C4-2B (cell line): Measurements from ENCODE around the gene TLR7.
A peak's percentile ranks its signal among the peaks of the same experiment; 100 is the strongest.

Experiments used
- H3K27ac ChIP-seq: fragments of 450-650 bp; 2 replicates; pipeline ENCODE4 v1.5.1; 2017
- ZFX ChIP-seq: fragments of 450-650 bp; IDR thresholded peaks from 2 replicates; pipeline ENCODE4 v1.6.1; 2017
- TF ChIP-seq, protein P1 (sequence below): fragments of 450-650 bp; conservative IDR thresholded peaks from 2 replicates; pipeline ENCODE4 v1.5.1; 2017; ENCODE audit warnings: mild to moderate bottlenecking

Gene TLR7

DNA sequence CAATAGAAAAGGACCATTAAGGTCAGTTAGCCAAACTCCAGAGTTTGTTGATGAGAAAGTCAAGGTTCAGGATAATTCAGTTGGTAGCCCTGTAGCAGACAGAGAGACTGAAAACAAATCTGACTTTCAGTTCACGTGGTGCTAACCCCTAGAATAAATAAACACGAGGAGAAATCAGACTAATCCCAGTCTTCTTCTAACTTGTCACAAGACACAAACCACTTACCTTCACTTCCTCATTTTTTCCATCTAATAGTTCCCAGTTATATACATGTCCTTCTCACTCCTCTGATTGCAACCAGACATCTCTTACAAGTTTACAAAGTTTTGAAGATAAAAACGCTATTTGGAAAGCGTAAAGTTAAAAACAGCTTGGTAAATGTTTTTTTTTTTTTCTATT is 7.7 kb downstream of the TLR7 start:
- no peak overlapping the region for H3K27ac ChIP-seq
- no peak for TF ChIP-seq ZFX

DNA sequence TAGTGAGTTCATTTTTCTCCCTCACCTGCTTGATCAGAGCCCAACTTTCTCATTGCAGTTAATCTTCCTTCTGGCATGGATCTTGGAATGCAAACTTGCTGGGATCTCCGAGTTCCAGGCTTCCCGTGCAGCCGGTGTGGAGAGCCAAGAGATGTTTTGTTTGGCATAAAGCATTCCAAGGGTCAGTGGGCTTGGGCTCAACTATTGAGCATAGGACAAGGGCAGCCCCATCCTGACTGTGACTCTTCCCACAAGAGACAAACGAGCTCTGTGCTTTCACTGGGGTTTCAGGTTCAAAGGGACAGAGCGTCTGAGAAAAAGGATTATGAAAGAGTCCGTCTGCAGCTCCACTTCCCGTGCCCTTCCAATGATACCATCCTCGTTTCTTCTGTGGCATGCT is 10.5 kb downstream of the TLR7 start:
- H3K27ac ChIP-seq, result peak overlapping the region; percentile 62
- TF ChIP-seq, protein P1, sequence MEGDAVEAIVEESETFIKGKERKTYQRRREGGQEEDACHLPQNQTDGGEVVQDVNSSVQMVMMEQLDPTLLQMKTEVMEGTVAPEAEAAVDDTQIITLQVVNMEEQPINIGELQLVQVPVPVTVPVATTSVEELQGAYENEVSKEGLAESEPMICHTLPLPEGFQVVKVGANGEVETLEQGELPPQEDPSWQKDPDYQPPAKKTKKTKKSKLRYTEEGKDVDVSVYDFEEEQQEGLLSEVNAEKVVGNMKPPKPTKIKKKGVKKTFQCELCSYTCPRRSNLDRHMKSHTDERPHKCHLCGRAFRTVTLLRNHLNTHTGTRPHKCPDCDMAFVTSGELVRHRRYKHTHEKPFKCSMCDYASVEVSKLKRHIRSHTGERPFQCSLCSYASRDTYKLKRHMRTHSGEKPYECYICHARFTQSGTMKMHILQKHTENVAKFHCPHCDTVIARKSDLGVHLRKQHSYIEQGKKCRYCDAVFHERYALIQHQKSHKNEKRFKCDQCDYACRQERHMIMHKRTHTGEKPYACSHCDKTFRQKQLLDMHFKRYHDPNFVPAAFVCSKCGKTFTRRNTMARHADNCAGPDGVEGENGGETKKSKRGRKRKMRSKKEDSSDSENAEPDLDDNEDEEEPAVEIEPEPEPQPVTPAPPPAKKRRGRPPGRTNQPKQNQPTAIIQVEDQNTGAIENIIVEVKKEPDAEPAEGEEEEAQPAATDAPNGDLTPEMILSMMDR, result no peak
- TF ChIP-seq ZFX, result no peak

DNA sequence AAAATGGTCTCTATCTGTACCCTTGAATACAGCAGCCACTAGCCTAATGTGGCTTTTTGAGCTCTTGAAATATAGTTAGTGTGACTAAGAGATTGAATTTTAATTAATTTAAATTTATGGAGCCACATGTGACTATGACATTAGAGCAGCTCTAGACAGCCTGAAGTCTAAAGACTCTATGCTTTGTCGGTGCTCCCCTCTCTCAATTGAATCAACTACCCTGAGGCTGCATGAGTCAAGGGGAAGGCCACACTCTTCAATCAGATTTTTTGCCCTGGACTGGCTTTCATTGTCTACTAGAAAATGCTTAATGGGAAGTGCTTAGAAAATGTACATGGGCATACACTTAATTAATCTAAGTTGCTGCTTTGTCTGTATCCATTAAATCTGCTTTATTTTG is 11.7 kb downstream of the TLR7 start:
- H3K27ac ChIP-seq, result no peak overlapping the region

DNA sequence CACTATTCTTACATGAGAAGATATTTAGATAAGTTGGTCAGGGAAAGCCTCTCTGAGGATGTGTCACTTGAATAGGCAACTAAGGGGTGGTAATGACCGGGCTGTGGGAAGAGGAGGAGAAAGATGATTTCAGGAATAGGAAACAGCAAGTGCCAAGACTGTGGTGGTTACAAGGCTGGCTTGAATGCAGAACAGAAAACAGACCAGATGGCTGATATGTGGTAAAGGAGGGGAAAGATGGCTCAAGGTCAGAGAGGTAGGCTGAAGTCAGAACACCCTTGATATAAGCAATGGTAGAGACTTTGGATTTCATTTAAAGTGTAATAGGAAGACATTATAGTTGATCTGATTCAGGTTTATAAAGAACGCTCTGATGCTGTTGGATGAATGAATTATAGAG is 15.0 kb downstream of the TLR7 start:
- TF ChIP-seq, protein P1, result no peak
- TF ChIP-seq ZFX, result no peak
- H3K27ac ChIP-seq, result no peak overlapping the region

More for the DNA sequence above, 11.7 kb downstream of the TLR7 start:
- TF ChIP-seq, protein P1, result no peak
- no peak for TF ChIP-seq ZFX

DNA sequence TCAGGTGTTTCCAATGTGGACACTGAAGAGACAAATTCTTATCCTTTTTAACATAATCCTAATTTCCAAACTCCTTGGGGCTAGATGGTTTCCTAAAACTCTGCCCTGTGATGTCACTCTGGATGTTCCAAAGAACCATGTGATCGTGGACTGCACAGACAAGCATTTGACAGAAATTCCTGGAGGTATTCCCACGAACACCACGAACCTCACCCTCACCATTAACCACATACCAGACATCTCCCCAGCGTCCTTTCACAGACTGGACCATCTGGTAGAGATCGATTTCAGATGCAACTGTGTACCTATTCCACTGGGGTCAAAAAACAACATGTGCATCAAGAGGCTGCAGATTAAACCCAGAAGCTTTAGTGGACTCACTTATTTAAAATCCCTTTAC is 18.6 kb downstream of the TLR7 start:
- TF ChIP-seq, protein P1, result no peak
- TF ChIP-seq ZFX, result no peak
- H3K27ac ChIP-seq, result no peak overlapping the region

DNA sequence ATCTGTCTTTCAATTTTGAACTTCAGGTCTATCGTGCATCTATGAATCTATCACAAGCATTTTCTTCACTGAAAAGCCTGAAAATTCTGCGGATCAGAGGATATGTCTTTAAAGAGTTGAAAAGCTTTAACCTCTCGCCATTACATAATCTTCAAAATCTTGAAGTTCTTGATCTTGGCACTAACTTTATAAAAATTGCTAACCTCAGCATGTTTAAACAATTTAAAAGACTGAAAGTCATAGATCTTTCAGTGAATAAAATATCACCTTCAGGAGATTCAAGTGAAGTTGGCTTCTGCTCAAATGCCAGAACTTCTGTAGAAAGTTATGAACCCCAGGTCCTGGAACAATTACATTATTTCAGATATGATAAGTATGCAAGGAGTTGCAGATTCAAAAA is 19.7 kb downstream of the TLR7 start:
- TF ChIP-seq, protein P1, result no peak
- TF ChIP-seq ZFX, result no peak
- no peak overlapping the region for H3K27ac ChIP-seq

DNA sequence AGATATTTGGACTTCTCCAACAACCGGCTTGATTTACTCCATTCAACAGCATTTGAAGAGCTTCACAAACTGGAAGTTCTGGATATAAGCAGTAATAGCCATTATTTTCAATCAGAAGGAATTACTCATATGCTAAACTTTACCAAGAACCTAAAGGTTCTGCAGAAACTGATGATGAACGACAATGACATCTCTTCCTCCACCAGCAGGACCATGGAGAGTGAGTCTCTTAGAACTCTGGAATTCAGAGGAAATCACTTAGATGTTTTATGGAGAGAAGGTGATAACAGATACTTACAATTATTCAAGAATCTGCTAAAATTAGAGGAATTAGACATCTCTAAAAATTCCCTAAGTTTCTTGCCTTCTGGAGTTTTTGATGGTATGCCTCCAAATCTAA is 20.3 kb downstream of the TLR7 start:
- TF ChIP-seq, protein P1, result no peak
- TF ChIP-seq ZFX, result no peak
- H3K27ac ChIP-seq, result no peak overlapping the region

DNA sequence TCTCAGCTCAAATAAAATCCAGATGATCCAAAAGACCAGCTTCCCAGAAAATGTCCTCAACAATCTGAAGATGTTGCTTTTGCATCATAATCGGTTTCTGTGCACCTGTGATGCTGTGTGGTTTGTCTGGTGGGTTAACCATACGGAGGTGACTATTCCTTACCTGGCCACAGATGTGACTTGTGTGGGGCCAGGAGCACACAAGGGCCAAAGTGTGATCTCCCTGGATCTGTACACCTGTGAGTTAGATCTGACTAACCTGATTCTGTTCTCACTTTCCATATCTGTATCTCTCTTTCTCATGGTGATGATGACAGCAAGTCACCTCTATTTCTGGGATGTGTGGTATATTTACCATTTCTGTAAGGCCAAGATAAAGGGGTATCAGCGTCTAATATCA is 20.9 kb downstream of the TLR7 start:
- no peak overlapping the region for H3K27ac ChIP-seq
- TF ChIP-seq, protein P1, result no peak
- no peak for TF ChIP-seq ZFX
